Measurements from ENCODE around the gene ANKS1B.

ANKS1B gene

DNA sequence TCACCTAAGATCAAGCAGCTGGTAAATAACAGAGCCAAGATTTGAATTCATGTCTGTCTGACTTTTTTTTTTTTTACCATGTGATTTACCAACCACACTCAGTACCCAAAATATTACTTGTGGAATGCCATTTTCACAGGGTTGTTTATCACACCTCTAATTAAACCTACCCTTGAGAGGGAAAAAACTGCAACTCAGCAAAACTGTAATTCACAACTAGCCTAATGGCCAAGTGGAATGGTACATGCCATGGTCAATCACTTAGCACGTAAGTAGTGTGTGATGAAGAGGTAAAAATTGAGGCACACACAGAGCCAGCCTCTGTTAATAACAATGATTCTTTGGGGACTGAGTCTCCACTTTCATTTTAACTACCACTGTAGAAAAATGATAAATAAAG, 750.0 kb downstream of the ANKS1B start (continued):
- TF ChIP-seq, protein P1, sequence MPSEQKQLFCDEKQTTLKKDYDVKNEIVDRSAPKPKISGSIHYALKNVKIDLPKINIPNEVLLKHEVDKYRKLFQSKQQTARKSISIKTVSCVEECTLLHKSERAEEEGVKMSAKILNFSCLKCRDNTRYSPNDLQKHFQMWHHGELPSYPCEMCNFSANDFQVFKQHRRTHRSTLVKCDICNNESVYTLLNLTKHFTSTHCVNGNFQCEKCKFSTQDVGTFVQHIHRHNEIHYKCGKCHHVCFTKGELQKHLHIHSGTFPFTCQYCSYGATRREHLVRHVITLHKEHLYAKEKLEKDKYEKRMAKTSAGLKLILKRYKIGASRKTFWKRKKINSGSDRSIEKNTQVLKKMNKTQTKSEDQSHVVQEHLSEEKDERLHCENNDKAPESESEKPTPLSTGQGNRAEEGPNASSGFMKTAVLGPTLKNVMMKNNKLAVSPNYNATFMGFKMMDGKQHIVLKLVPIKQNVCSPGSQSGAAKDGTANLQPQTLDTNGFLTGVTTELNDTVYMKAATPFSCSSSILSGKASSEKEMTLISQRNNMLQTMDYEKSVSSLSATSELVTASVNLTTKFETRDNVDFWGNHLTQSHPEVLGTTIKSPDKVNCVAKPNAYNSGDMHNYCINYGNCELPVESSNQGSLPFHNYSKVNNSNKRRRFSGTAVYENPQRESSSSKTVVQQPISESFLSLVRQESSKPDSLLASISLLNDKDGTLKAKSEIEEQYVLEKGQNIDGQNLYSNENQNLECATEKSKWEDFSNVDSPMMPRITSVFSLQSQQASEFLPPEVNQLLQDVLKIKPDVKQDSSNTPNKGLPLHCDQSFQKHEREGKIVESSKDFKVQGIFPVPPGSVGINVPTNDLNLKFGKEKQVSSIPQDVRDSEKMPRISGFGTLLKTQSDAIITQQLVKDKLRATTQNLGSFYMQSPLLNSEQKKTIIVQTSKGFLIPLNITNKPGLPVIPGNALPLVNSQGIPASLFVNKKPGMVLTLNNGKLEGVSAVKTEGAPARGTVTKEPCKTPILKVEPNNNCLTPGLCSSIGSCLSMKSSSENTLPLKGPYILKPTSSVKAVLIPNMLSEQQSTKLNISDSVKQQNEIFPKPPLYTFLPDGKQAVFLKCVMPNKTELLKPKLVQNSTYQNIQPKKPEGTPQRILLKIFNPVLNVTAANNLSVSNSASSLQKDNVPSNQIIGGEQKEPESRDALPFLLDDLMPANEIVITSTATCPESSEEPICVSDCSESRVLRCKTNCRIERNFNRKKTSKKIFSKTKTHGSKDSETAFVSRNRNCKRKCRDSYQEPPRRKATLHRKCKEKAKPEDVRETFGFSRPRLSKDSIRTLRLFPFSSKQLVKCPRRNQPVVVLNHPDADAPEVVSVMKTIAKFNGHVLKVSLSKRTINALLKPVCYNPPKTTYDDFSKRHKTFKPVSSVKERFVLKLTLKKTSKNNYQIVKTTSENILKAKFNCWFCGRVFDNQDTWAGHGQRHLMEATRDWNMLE (tag by site-specific recombination; conservative IDR thresholded peaks at IDR 0.05; ENCODE audit: low read depth), result no peak
- TF ChIP-seq PRDM1 (tag by site-specific recombination; IDR thresholded peaks at IDR 0.05) (no peak), ZNF621 (tag by site-specific recombination; IDR thresholded peaks at IDR 0.05) (no peak)

DNA sequence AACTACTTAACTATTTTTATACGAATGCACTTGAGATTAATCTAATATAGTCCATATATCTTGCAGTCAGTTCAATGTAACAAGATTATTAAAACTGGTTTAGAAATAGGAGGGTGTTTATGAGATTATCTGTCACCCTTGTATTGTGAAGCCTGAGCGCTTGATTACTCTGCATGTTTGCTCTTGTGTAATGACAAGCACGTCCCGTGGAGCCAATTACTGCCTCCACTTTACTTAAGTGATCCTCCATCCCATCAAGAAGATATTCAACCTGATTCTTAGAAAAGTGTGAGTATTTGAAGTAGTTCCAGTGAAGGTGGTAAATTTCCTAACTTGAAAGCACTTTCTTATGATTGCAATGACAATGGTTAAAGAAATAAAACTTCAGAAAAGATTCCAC, 752.4 kb downstream of the ANKS1B start:
- POLR2A ChIA-PET, result no interaction called here
- CTCF ChIA-PET, result no interaction called here
- no peak overlapping the region for H3K4me3 ChIP-seq (ENCODE audit: low read depth, low read length)

DNA sequence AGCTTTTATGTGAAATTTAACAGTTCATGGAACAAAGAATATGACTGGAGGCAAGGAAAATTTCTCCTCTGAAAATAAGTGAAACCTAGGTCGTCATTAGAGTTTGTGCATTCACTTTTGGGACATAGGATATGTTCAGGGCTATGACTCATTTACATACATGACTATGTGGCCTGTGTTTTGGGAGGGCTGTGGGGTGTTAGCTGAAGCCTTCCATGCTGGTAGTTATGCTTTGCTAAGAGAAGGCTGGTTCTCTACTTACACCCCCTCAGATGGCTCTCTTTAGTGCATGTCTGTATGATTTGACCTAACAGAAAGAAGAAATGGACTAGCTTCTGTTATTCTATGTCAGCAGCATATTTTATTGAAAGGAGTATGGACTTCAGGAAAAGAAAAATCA, 753.7 kb downstream of the ANKS1B start:
- no peak overlapping the region for H3K27ac ChIP-seq (ENCODE audit: extremely low read depth, low read depth, low read length)
- no peak overlapping the region for H3K4me3 ChIP-seq (ENCODE audit: low read depth, low read length)
- H3K4me1 ChIP-seq (ENCODE audit: control insufficient read depth, insufficient read depth, low read length), result no peaks in the 10 kb centered on the region
- H3K36me3 ChIP-seq (ENCODE audit: control insufficient read depth in 2 of 2, insufficient read depth in 1 of 2, low read length in 2 of 2), result no peaks in the 10 kb centered on the region
- CTCF ChIA-PET, result no interaction called here
- no peaks in the 10 kb centered on the region for H3K9me3 ChIP-seq (ENCODE audit: control insufficient read depth, insufficient read depth, low read depth, low read length)
- POLR2A ChIA-PET, result no interaction called here
- TF ChIP-seq ZNF202 (tag by site-specific recombination; IDR thresholded peaks at IDR 0.05; ENCODE audit: borderline replicate concordance) (no peak), ZNF843 (tag by site-specific recombination; IDR thresholded peaks at IDR 0.05) (no peak), ZNF629 (tag by site-specific recombination; IDR thresholded peaks at IDR 0.05) (no peak), ZNF248 (tag by site-specific recombination; IDR thresholded peaks at IDR 0.05) (no peak), KLF9 (tag by site-specific recombination; IDR thresholded peaks at IDR 0.05; ENCODE audit: low read depth) (no peak), ZNF530 (tag by site-specific recombination; IDR thresholded peaks at IDR 0.05; ENCODE audit: low read depth) (no peak), ZNF677 (tag by site-specific recombination; IDR thresholded peaks at IDR 0.05) (no peak), KLF16 (tag by site-specific recombination; IDR thresholded peaks at IDR 0.05) (no peak), ZNF404 (tag by site-specific recombination; IDR thresholded peaks at IDR 0.05) (no peak), ZNF423 (tag by site-specific recombination; IDR thresholded peaks at IDR 0.05) (no peak), ZNF580 (tag by site-specific recombination; IDR thresholded peaks at IDR 0.05) (no peak)

More for the DNA sequence above, 752.4 kb downstream of the ANKS1B start:
- H3K27ac ChIP-seq (ENCODE audit: extremely low read depth, low read depth, low read length), result no peak overlapping the region
- H3K4me1 ChIP-seq (ENCODE audit: control insufficient read depth, insufficient read depth, low read length), result no peaks in the 10 kb centered on the region
- H3K36me3 ChIP-seq (ENCODE audit: control insufficient read depth in 2 of 2, insufficient read depth in 1 of 2, low read length in 2 of 2), result no peaks in the 10 kb centered on the region
- H3K9me3 ChIP-seq (ENCODE audit: control insufficient read depth, insufficient read depth, low read depth, low read length), result no peaks in the 10 kb centered on the region
- TF ChIP-seq GLIS2 (tag by site-specific recombination; IDR thresholded peaks at IDR 0.05), result no peak
- no peak for TF ChIP-seq KLF7 (tag by site-specific recombination; IDR thresholded peaks at IDR 0.05; ENCODE audit: borderline replicate concordance)
- TF ChIP-seq AEBP2 (tag by site-specific recombination; IDR thresholded peaks at IDR 0.05; ENCODE audit: borderline replicate concordance), result no peak
- TF ChIP-seq SETDB1 (IDR thresholded peaks at IDR 0.05; ENCODE audit: insufficient read length, low read length), result no peak
- TF ChIP-seq ZNF362 (tag by site-specific recombination; IDR thresholded peaks at IDR 0.05), result no peak
- TF ChIP-seq, protein P2, sequence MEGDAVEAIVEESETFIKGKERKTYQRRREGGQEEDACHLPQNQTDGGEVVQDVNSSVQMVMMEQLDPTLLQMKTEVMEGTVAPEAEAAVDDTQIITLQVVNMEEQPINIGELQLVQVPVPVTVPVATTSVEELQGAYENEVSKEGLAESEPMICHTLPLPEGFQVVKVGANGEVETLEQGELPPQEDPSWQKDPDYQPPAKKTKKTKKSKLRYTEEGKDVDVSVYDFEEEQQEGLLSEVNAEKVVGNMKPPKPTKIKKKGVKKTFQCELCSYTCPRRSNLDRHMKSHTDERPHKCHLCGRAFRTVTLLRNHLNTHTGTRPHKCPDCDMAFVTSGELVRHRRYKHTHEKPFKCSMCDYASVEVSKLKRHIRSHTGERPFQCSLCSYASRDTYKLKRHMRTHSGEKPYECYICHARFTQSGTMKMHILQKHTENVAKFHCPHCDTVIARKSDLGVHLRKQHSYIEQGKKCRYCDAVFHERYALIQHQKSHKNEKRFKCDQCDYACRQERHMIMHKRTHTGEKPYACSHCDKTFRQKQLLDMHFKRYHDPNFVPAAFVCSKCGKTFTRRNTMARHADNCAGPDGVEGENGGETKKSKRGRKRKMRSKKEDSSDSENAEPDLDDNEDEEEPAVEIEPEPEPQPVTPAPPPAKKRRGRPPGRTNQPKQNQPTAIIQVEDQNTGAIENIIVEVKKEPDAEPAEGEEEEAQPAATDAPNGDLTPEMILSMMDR (tag by site-specific recombination; IDR thresholded peaks at IDR 0.05), result no peak
- no peak for TF ChIP-seq WT1 (tag by site-specific recombination; IDR thresholded peaks at IDR 0.05)
- TF ChIP-seq ZSCAN23 (tag by site-specific recombination; IDR thresholded peaks at IDR 0.05), result no peak

All from HEK293 (cell line).